Left kidney (tissue), 2 donors: ENCODE results near the gene DLGAP1. TPM values are rescaled to one million over a fixed set of nuclear protein-coding genes. Genes with fewer than 3 reads are reported as not detected.
A peak's percentile ranks its signal among the peaks of the same experiment; 100 is the strongest.

Experiments used
- DNase-seq: peaks from one replicate; pipeline ENCODE4 v3.0.0-alpha.2; 2013
- polyA plus RNA-seq: library from polyadenylated mRNA; unstranded; fragments of 120-200 nt; gene quantifications from one replicate; pipeline ENCODE4 v1.2.1, GENCODE V29; 2013; ENCODE audit not compliant: insufficient read length

DLGAP1 gene
- polyA plus RNA-seq, 1 donor: 6.2 TPM

DNA sequence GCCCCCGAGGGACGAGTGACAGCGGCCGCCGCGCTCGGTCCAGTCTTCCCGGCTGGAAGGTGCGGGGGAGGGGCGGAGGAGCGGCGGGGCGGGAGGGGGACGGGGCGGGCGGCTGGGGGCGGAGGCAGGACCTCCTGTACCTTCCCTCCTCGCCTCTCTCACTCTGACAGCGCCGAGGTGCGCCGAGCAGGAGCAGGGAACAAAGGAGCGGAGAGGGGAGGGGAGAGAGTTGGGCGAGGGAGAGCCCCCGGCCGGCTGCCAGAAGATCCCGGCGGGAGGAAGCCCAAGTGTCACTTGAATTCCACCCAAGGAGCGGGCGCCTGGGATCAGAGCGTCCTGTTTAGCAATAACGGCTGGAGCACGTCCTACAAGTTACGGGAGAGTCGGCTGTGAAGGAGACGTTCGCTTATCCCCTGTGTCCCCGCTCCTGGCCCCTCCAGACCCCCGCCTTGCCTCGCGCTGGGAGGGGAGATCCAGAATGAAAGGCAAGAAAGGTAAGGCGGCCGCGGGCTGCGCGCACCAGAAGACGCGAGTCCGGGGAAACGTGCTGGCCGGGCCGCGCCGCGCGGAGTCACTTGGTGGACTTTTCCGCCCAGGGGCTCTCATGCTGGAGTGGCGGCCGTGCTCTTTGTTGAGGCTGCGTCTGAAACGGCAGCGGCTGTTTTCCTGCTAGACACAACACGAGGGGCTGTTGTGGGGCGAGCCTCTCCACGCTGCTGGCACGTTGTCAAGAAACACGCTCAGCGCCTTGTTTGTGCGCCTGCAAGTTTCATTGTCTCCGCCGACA is 1004.9 kb downstream of the DLGAP1 start, which contains the start of gene TGIF1:
TGIF1 (plus strand) TSS at position 161 of the 787 bp plus-strand sequence; CDS start at position 479, 318 bp downstream.
- peak; percentile 81 for DNase-seq

DNA sequence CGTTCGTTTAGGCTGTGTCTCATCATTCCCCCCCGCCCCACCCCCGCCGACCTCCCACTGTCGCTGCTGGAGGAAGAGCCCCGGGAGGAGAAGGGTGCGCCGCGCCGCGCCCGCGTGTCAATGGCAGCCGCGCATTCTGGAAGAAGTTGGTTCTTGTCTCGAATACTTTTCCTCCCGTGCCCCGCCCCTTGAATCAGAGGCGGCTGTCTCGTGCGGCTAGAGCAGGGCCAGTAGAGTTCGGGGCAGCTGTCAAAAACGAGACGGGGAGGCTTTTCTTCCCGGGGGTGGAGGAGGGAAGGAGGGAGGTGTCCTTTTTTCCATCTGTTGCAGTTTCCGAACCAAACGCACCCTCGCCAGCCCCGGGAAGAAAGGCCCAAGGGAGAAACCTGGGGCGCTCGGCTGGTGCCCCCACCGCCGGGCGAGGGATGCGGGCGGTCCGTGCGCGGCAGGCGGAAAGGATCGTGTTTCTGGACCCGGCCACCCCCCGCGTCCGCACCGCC is 1005.5 kb downstream of the DLGAP1 start:
- peak; percentile 71 for DNase-seq

DNA sequence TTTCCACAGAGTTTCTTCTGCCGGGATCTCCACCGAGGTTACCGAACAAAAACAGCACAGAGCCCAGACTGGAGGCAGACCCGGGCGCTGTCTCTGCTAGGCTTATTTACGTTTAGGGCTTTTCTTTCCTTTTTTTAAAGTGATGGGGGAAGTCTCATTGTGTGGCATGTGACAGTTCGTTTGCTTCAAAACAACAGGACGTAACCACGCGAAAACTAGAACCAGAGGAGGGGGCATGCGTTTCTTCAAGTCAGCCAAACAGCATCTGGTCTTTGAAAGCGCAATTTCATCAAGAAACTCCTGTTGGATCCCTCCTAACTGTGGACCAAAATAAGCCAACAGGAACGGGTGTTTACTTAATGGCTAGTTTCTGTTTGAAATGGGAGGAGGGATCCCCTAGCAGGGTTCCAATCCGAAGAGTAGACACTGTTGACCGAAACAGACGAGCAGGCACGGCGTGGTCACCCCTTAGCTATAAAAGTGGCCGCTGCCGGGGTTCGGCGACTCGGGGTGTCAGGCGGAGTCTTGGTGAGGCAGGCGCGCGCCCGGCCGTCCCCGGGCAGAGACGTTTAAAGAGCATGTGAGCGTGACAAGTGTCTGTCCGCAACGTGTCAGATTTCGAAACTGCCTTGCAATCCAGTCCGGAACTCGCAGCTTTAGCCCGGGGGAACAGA is 1006.1 kb downstream of the DLGAP1 start:
- DNase-seq: peak; percentile 73

DNA sequence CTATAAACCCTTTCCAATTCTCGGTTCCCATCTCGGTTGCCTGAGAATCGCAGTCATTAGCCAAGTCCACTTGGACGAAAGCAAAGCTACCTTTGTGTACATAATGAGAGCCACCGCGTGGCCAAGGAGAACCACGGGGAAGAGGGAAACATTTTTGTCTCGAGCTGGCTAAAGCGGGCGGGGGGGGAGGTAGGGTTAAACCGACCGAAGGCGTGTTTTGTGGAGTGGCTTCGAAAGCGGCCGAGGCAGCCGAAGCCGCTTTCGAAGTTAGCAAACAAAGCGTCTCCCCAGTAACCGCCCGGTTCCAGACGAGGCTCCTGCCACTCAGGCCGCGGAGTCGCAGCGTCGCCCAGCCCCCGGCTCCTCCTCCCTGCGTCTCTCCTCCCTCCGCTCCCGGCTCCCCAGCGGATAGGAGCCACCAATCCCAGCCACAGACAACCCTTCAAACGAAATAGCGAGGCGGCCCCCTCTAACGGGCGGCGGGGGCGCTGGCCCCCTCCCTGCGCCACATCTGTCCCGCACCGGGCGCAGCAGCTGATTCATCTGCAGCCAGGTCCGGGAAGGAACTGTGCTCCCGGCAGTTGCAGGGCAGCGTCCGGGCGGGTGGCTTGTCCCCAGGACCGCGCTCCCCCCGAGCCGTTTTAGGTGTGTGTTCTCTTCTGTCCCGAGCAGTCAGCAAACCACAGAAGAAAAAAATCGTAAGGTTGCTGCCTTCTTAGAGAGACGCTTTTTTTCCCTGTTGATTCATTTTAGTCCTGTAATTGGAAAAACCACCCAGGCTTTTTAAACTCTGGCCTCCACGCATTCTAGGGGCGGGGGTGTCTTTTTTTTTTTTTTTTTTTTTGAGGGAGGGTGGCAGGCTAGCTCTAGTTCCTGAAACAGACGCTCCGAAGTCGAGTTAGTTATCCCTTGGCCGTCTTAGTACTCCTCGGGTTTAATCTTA is 1006.9 kb downstream of the DLGAP1 start:
- peak; percentile 97 for DNase-seq

DNA sequence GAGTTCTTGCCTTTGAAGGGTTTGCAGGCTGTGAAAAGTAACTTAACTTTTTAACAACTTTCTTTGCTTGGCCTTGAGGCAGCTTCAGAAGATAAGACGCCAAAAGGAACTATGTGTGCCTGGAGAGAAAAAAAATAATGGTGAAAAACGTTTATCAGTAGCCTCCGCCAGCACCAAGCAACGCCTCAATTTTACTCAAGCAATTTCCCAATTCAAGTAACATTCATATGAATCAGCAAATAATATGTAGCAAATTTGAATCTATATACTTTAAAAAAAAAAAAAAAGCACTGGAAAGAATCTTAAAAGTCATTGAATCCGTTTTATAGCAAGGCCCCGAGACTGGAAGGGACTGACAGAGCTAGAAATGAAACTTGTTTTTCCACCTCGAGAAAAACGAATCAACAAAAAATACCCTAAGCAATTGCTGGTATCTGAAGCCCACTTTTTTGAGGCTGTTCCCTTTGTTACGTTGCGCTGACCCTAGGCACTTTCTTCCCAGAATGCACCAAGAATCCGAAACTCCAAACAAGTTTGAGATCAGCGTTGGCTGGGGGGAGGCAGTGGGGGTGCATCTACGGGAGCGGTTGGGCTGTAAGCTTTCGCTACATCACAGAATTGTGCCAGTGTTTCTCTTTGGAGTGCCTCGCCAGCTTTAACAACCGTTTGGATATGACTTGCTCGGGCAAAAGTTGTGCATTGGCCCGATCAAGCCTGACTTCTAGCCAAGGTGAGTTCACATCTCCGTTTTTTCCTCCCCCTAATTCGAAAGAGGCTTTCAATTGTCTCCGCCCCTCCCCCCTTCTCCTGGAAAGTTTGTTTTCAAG is 1007.8 kb downstream of the DLGAP1 start:
- peak; percentile 86 for DNase-seq
